B cell (primary cell): Measurements from ENCODE around the gene GPER1. TPM values are rescaled to one million over a fixed set of nuclear protein-coding genes. Genes with fewer than 3 reads are reported as not detected.

Experiments used
- ATAC-seq: fragments of 200-7000 bp; cut with Tn5 transposase; one replicate; pipeline ENCODE4 v1.10.0; 2021; ENCODE audit warnings: low read depth, mild to moderate bottlenecking, moderate number of reproducible peaks, moderate library complexity
- CTCF ChIA-PET: fragments of 350-600 bp; sonication (Branson Sonifier 250); formaldehyde crosslinking; loops from one replicate; lab custom pipeline; 2021; ENCODE audit warnings: antibody characterized with exemption, inconsistent platforms; lab: Charles Lee
- POLR2A ChIA-PET: fragments of 350-600 bp; sonication (Branson Sonifier 250); formaldehyde crosslinking; loops from one replicate; lab custom pipeline; 2021; ENCODE audit warnings: antibody characterized with exemption; lab: Charles Lee
- DNase-seq: peaks from one replicate; pipeline ENCODE4 v3.0.0; 2013
- H2AFZ ChIP-seq: 2 replicates; pipeline ENCODE4 v1.6.1; 2012; ENCODE audit warnings: mild to moderate bottlenecking, low read depth, low read length; ENCODE audit not compliant: insufficient read depth, poor library complexity, severe bottlenecking
- H3K27ac ChIP-seq, 2 donors: 1 replicate in 1 of 2; 2 replicates in 1 of 2; pipeline ENCODE4 v1.5.1; 2012 to 2013; ENCODE audit warnings: low read length in 2 of 2, mild to moderate bottlenecking in 2 of 2, moderate library complexity in 1 of 2
- H3K27me3 ChIP-seq, 4 experiments: fragments of 200-600 bp in 1 of 4; sonication (generic) in 1 of 4; replicated peaks in 1 of 4; 1 replicate in 2 of 4; 2 replicates in 2 of 4; pipeline versions ENCODE4 v1.6.1 to v1.7.0; 2013 to 2016; ENCODE audit warnings: low read length in 3 of 4, mild to moderate bottlenecking in 2 of 4, mixed read lengths in 1 of 4, moderate library complexity in 1 of 4; ENCODE audit not compliant: insufficient read depth in 4 of 4, control insufficient read depth in 3 of 4; ENCODE audit errors: control extremely low read depth in 1 of 4
- H3K36me3 ChIP-seq, 2 experiments: replicated peaks in 1 of 2; 1 replicate in 1 of 2; 2 replicates in 1 of 2; pipeline versions ENCODE4 v1.6.1 to v1.7.1; 2013; ENCODE audit warnings: low read length in 1 of 2; ENCODE audit not compliant: insufficient read depth in 2 of 2, control insufficient read depth in 1 of 2; ENCODE audit errors: control extremely low read depth in 1 of 2, extremely low read depth in 1 of 2
- H3K4me1 ChIP-seq, 2 donors: fragments of 200-600 bp in 1 of 2; sonication (generic) in 1 of 2; 1 replicate in 1 of 2; 2 replicates in 1 of 2; pipeline versions ENCODE4 v1.5.1 to v1.6.1; 2013 to 2017; ENCODE audit warnings: low read length in 2 of 2; ENCODE audit not compliant: control insufficient read depth in 2 of 2, insufficient read depth in 2 of 2
- H3K4me2 ChIP-seq: replicated peaks from 2 replicates; pipeline ENCODE3; 2012; ENCODE audit warnings: mild to moderate bottlenecking, low read depth, low read length; ENCODE audit not compliant: poor library complexity, severe bottlenecking
- H3K4me3 ChIP-seq, 5 experiments: fragments of 200-600 bp in 1 of 5; sonication (generic) in 1 of 5; 1 replicate in 3 of 5; 2 replicates in 2 of 5; pipeline versions ENCODE4 v1.5.1 to v1.7.0; 2011 to 2016; ENCODE audit warnings: low read length in 4 of 5, mild to moderate bottlenecking in 4 of 5, low read depth in 2 of 5, control low read depth in 1 of 5, moderate library complexity in 1 of 5; ENCODE audit not compliant: insufficient read depth in 1 of 5; ENCODE audit errors: control extremely low read depth in 1 of 5, extremely low read depth in 1 of 5
- H3K79me2 ChIP-seq: fragments of 200-600 bp; sonication (generic); one replicate; pipeline ENCODE4 v1.6.0; 2016; ENCODE audit warnings: low read length; ENCODE audit not compliant: control insufficient read depth, insufficient read depth
- H3K9ac ChIP-seq: fragments of 200-600 bp; sonication (generic); 2 replicates; pipeline ENCODE4 v1.6.1; 2017; ENCODE audit warnings: mild to moderate bottlenecking, low read length, moderate library complexity
- H3K9me3 ChIP-seq, 3 donors: one replicate each; pipeline versions ENCODE4 v1.6.1 to v1.7.1; 2013; ENCODE audit warnings: low read length in 2 of 3; ENCODE audit not compliant: control insufficient read depth in 2 of 3, insufficient read depth in 1 of 3; ENCODE audit errors: control extremely low read depth in 1 of 3
- H4K20me1 ChIP-seq: 2 replicates; pipeline ENCODE4 v1.6.0; 2012; ENCODE audit warnings: mild to moderate bottlenecking, low read length; ENCODE audit not compliant: insufficient read depth, control insufficient read depth, poor library complexity, severe bottlenecking
- H3K27ac Mint-ChIP-seq: one replicate; pipeline ENCODE4 v1.8.0; 2021; ENCODE audit warnings: mixed read lengths
- H3K27me3 Mint-ChIP-seq: one replicate; pipeline ENCODE4 v1.8.0; 2021; ENCODE audit warnings: mixed read lengths
- H3K4me1 Mint-ChIP-seq: one replicate; pipeline ENCODE4 v1.8.0; 2021; ENCODE audit warnings: mixed read lengths
- H3K4me3 Mint-ChIP-seq: one replicate; pipeline ENCODE4 v1.8.0; 2021; ENCODE audit warnings: mixed read lengths
- H3K9me3 Mint-ChIP-seq: one replicate; pipeline ENCODE4 v1.8.0; 2022; ENCODE audit warnings: mixed read lengths; ENCODE audit not compliant: insufficient read depth
- CTCF ChIP-seq: fragments of 200-600 bp; IDR thresholded peaks from one replicate; pipeline ENCODE4 v1.8.0; 2022; ENCODE audit warnings: antibody characterized with exemption, mild to moderate bottlenecking
- EZH2 ChIP-seq: IDR thresholded peaks from 2 replicates; pipeline ENCODE4 v1.6.1; 2012; ENCODE audit warnings: borderline replicate concordance, low read depth, mild to moderate bottlenecking, moderate library complexity, low read length; ENCODE audit not compliant: insufficient read depth, poor library complexity, severe bottlenecking
- WGBS: methylation state at CpG from one replicate; pipeline ENCODE4 v1.1.5; 2013; ENCODE audit warnings: missing lambda C conversion rate; ENCODE audit not compliant: insufficient coverage; 5-methylcytosine and 5-hydroxymethylcytosine counted together
- intact Hi-C: fragments of 100-400 bp; cut with micrococcal nuclease; formaldehyde crosslinking; loops from one replicate; pipeline ENCODE4 v1.10.0; 2022
- polyA plus RNA-seq: library from polyadenylated mRNA; depleted of rRNA; stranded (reverse); fragments of >200 nt; gene quantifications from 2 replicates; pipeline ENCODE4 v1.2.3, GENCODE V29; 2012
- total RNA-seq, 2 donors: library from RNA; stranded (reverse); fragments of 120-200 nt in 1 of 2; gene quantifications; 1 replicate in 1 of 2; 2 replicates in 1 of 2; pipeline versions ENCODE4 v1.2.3 to v1.2.4, GENCODE V29; 2013 to 2022

GPER1 gene
- total and polyA plus RNA-seq, 2 donors (not counting 1 experiment from before 2014, with no cell fraction given): 3.2 to 21.3 TPM

GRCh38 chr7:1057416-1058291 lies 30.3 kb upstream of the GPER1 start:
- Histone ChIP-seq H3K4me1 (peaks cover 48 to 49% of the 10 kb centered on the region in 2 donors), H2AFZ (no peak overlapping the region), H3K4me3 (no peak overlapping the region), H4K20me1 (peaks cover 36% of the 10 kb centered on the region), H3K9me3 (peaks cover 0 to 25% (median 0%) of the 10 kb centered on the region in 3 donors), H3K79me2 (peaks cover 5% of the 10 kb centered on the region), H3K27me3 (peaks cover 0 to 57% (median 18%) of the 10 kb centered on the region in 4 experiments), H3K9ac (no peak overlapping the region), H3K27ac (no peak overlapping the region), H3K4me2 (no peak overlapping the region), H3K36me3 (no peaks in the 10 kb centered on the region)
- DNase-seq (no peak), ATAC-seq (no peak)
- POLR2A ChIA-PET: interaction anchor here (1.5 to 1.9 kb wide), 2 partner anchors 13 to 65 kb away, joined by 5 to 6 read pairs; partner anchors contain the start of gene GPR146
- CTCF ChIA-PET: interaction anchor here (3.0 to 16.5 kb wide), 2 partner anchors 13 to 62 kb away, joined by 13 to 496 read pairs; partner anchors contain the start of gene GPR146
- intact Hi-C loops: no loop called here
- 98% methylated on average over 62 of the region's 62 CpGs for WGBS
- no peak overlapping the region for H3K4me3 Mint-ChIP-seq
- H3K27me3 Mint-ChIP-seq: peaks cover 23% of the 10 kb centered on the region
- peaks cover 53% of the 10 kb centered on the region for H3K4me1 Mint-ChIP-seq
- no peak overlapping the region for H3K27ac Mint-ChIP-seq
- H3K9me3 Mint-ChIP-seq: no peaks in the 10 kb centered on the region
- TF ChIP-seq EZH2 (no peak), CTCF (no peak)
